ENCODE data around the gene PSMB7. TPM values are rescaled to one million over a fixed set of nuclear protein-coding genes. Genes with fewer than 3 reads are reported as not detected.

The PSMB7 gene
- total RNA-seq, 1 experiment from 2014 or later = 216 TPM

GRCh38 chr9:124403246-124403645, 12.0 kb downstream of the PSMB7 start:
- ChIA-PET POLR2A (no interaction called here), CTCF (no interaction called here)
- Histone ChIP-seq H3K4me1 (no peaks in the 10 kb centered on the region), H3K4me3 (ENCODE audit: low read depth, low read length) (no peak overlapping the region), H3K27me3 (replicated peaks; ENCODE audit: control insufficient read depth, insufficient read depth, low read length) (no peaks in the 10 kb centered on the region), H3K9me3 (no peaks in the 10 kb centered on the region), H3K36me3 (ENCODE audit: control insufficient read depth, insufficient read depth, low read length) (peaks cover 2% of the 10 kb centered on the region; the same call in 1 of the 2 replicates)
- no peak for TF ChIP-seq CTCF (IDR thresholded peaks at IDR 0.05; ENCODE audit: insufficient read depth in 1 of 2, low read depth in 1 of 2, low read length in 1 of 2, severe bottlenecking in 1 of 2, unreplicated experiment in 1 of 2)
- no peak for DNase-seq
- Mint-ChIP-seq H3K4me3 (ENCODE audit: unreplicated experiment) (no peak overlapping the region), H3K27me3 (ENCODE audit: insufficient read depth, unreplicated experiment) (no peaks in the 10 kb centered on the region), H3K27ac (ENCODE audit: unreplicated experiment) (no peak overlapping the region), H3K36me3 (ENCODE audit: insufficient read depth, unreplicated experiment) (peaks cover 79% of the 10 kb centered on the region), H3K9me3 (ENCODE audit: unreplicated experiment) (no peaks in the 10 kb centered on the region), H3K4me1 (ENCODE audit: low read depth, unreplicated experiment) (no peaks in the 10 kb centered on the region)
- BruUV-seq (replicated peaks) = no TSS peak
- intact Hi-C loops (cut with micrococcal nuclease; ENCODE audit: unreplicated experiment) = no loop called here

- Mint-ChIP-seq H3K36me3 (ENCODE audit: insufficient read depth, unreplicated experiment) (peaks cover 69% of the 10 kb centered on the region), H3K4me1 (ENCODE audit: low read depth, unreplicated experiment) (no peaks in the 10 kb centered on the region), H3K4me3 (ENCODE audit: unreplicated experiment) (no peak overlapping the region), H3K27me3 (ENCODE audit: insufficient read depth, unreplicated experiment) (no peaks in the 10 kb centered on the region), H3K9me3 (ENCODE audit: unreplicated experiment) (no peaks in the 10 kb centered on the region), H3K27ac (ENCODE audit: unreplicated experiment) (no peak overlapping the region)
- BruUV-seq (replicated peaks) = no TSS peak
- TF ChIP-seq CTCF (IDR thresholded peaks at IDR 0.05; ENCODE audit: insufficient read depth in 1 of 2, low read depth in 1 of 2, low read length in 1 of 2, severe bottlenecking in 1 of 2, unreplicated experiment in 1 of 2) = no peak
- intact Hi-C loops (cut with micrococcal nuclease; ENCODE audit: unreplicated experiment) = no loop called here
- POLR2A ChIA-PET = no interaction called here
- Histone ChIP-seq H3K36me3 (ENCODE audit: control insufficient read depth, insufficient read depth, low read length) (peaks cover 2% of the 10 kb centered on the region; the same call in 1 of the 2 replicates), H3K4me3 (ENCODE audit: low read depth, low read length) (no peak overlapping the region), H3K9me3 (no peaks in the 10 kb centered on the region), H3K4me1 (no peaks in the 10 kb centered on the region; the same call in 1 of the 2 replicates), H3K27me3 (replicated peaks; ENCODE audit: control insufficient read depth, insufficient read depth, low read length) (no peaks in the 10 kb centered on the region)
- CTCF ChIA-PET = no interaction called here
- no peak for DNase-seq
These were observed 15.0 kb downstream of the PSMB7 start for GRCh38 chr9:124399968-124400940.

- H3K36me3 Mint-ChIP-seq (ENCODE audit: insufficient read depth, unreplicated experiment) = peaks cover 68% of the 10 kb centered on the region
- no peak for TF ChIP-seq CTCF (IDR thresholded peaks at IDR 0.05; ENCODE audit: insufficient read depth in 1 of 2, low read depth in 1 of 2, low read length in 1 of 2, severe bottlenecking in 1 of 2, unreplicated experiment in 1 of 2)
- H3K4me3 Mint-ChIP-seq (ENCODE audit: unreplicated experiment) = no peak overlapping the region
- ChIA-PET POLR2A (no interaction called here), CTCF (no interaction called here)
- H3K9me3 Mint-ChIP-seq (ENCODE audit: unreplicated experiment) = no peaks in the 10 kb centered on the region
- Histone ChIP-seq H3K36me3 (ENCODE audit: control insufficient read depth, insufficient read depth, low read length) (peaks cover 2% of the 10 kb centered on the region; the same call in 1 of the 2 replicates), H3K4me1 (no peaks in the 10 kb centered on the region; the same call in 1 of the 2 replicates), H3K4me3 (ENCODE audit: low read depth, low read length) (no peak overlapping the region), H3K9me3 (no peaks in the 10 kb centered on the region), H3K27me3 (replicated peaks; ENCODE audit: control insufficient read depth, insufficient read depth, low read length) (no peaks in the 10 kb centered on the region)
- no peaks in the 10 kb centered on the region for H3K4me1 Mint-ChIP-seq (ENCODE audit: low read depth, unreplicated experiment)
- BruUV-seq (replicated peaks) = no TSS peak
- DNase-seq = no peak
- no peak overlapping the region for H3K27ac Mint-ChIP-seq (ENCODE audit: unreplicated experiment)
- intact Hi-C loops (cut with micrococcal nuclease; ENCODE audit: unreplicated experiment) = no loop called here
- no peaks in the 10 kb centered on the region for H3K27me3 Mint-ChIP-seq (ENCODE audit: insufficient read depth, unreplicated experiment)
These were observed 15.8 kb downstream of the PSMB7 start for GRCh38 chr9:124399323-124399967.
